ENCODE data around the gene GET4. TPM values are rescaled to one million over a fixed set of nuclear protein-coding genes. Genes with fewer than 3 reads are reported as not detected.

The GET4 gene
- polyA plus RNA-seq, 3 donors, result 20.1 to 36.8 (median 25.5) TPM

DNA sequence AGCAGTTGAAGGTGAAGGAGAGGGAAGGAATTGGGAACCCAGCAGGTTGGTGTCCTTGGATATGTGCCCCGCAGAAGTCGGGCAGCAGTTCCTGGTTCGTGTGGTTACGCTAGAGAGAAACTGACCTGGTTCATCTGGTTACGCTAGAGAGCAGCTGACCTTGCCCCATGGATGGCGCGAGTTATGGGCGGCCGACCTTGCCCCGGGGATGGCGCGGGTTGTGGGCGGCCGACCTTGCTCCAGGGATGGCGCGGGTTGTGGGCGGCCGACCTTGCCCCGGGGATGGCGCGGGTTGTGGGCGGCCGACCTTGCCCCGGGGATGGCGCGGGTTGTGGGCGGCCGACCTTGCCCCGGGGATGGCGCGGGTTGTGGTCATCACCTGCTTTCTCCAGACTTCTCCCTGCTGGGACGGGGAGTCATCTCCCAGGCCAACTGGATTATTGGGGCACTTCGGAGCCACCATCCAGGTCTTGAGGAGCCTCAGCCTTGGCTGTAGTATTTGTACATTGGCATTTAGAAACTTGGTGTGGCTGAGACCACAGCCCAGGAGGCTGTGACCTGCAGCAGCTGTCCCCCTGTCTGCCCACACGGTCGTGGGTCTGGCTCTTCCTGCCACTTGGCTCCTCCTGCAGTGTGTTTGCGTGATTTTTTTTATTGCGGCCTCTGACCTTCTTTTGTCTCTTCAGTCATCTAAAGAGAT, 6.1 kb downstream of the GET4 start:
- Mint-ChIP-seq H3K36me3 (peaks cover 13 to 46% of the 10 kb centered on the region in 2 donors), H3K4me3 (no peak overlapping the region), H3K4me1 (peaks cover 15% of the 10 kb centered on the region), H3K27me3 (ENCODE audit: low read depth in 3 of 3) (no peaks in the 10 kb centered on the region), H3K27ac (no peak overlapping the region), H3K9me3 (peaks cover 0 to 4% (median 0%) of the 10 kb centered on the region in 7 donors)
- Histone ChIP-seq H2AFZ (ENCODE audit: insufficient read depth, low read depth, low read length, poor library complexity, severe bottlenecking) (no peak overlapping the region), H3K36me3 (replicated peaks in 1 of 2; ENCODE audit: control insufficient read depth in 1 of 2, insufficient read depth in 2 of 2, low read length in 2 of 2) (peaks cover 18 to 29% of the 10 kb centered on the region in 2 donors), H3K9ac (ENCODE audit: insufficient read depth, low read length, poor library complexity, severe bottlenecking) (no peak overlapping the region), H3K27ac (ENCODE audit: low read depth in 1 of 2, low read length in 2 of 2) (no peak overlapping the region), H3K9me3 (replicated peaks in 1 of 2; ENCODE audit: control insufficient read depth in 1 of 2, insufficient read depth in 1 of 2, low read length in 2 of 2) (no peaks in the 10 kb centered on the region), H3K79me2 (ENCODE audit: insufficient read depth, low read length) (peaks cover 100% of the 10 kb centered on the region), H3K4me2 (replicated peaks; ENCODE audit: extremely low read depth, low read length, poor library complexity, severe bottlenecking) (no peak overlapping the region), H3K4me3 (replicated peaks in 1 of 3; ENCODE audit: low read depth in 2 of 3, low read length in 3 of 3) (no peak overlapping the region), H3K4me1 (ENCODE audit: control insufficient read depth in 1 of 2, insufficient read depth in 2 of 2, low read length in 2 of 2) (peaks cover 12 to 18% of the 10 kb centered on the region in 2 donors), H4K20me1 (ENCODE audit: insufficient read depth, low read length) (peaks cover 100% of the 10 kb centered on the region), H3K27me3 (ENCODE audit: control insufficient read depth in 2 of 2, insufficient read depth in 2 of 2, low read length in 2 of 2) (no peaks in the 10 kb centered on the region)
- 94% methylated on average over 33 of the region's 37 CpGs for WGBS (ENCODE audit: insufficient coverage)
- intact Hi-C loops (cut with micrococcal nuclease), result loop anchor here in 1 of 2 donors (10.0 kb wide), 1 partner anchor 272 kb away; no protein-coding TSS in a partner anchor
- TF ChIP-seq CTCF (IDR thresholded peaks at IDR 0.05), result no peak
- no peak for DNase-seq

GRCh38 chr7:883055-884021, 7.0 kb downstream of the GET4 start:
- 93% methylated on average over 36 of the region's 50 CpGs for WGBS (ENCODE audit: insufficient coverage)
- no peaks in the 10 kb centered on the region for H3K27me3 Mint-ChIP-seq (ENCODE audit: low read depth in 3 of 3)
- H3K4me1 ChIP-seq (ENCODE audit: control insufficient read depth in 1 of 2, insufficient read depth in 2 of 2, low read length in 2 of 2), result peaks cover 5 to 10% of the 10 kb centered on the region in 2 donors
- H3K27ac Mint-ChIP-seq, result peak overlapping the region in 3 of 7 donors; percentile 2 to 61 (median 16)
- H3K79me2 ChIP-seq (ENCODE audit: insufficient read depth, low read length), result peaks cover 95% of the 10 kb centered on the region
- peaks cover 0 to 4% (median 0%) of the 10 kb centered on the region in 7 donors for H3K9me3 Mint-ChIP-seq
- H3K36me3 ChIP-seq (replicated peaks in 1 of 2; ENCODE audit: control insufficient read depth in 1 of 2, insufficient read depth in 2 of 2, low read length in 2 of 2), result peaks cover 26 to 37% of the 10 kb centered on the region in 2 donors
- H3K27me3 ChIP-seq (ENCODE audit: control insufficient read depth in 2 of 2, insufficient read depth in 2 of 2, low read length in 2 of 2), result no peaks in the 10 kb centered on the region
- no peaks in the 10 kb centered on the region for H3K9me3 ChIP-seq (replicated peaks in 1 of 2; ENCODE audit: control insufficient read depth in 1 of 2, insufficient read depth in 1 of 2, low read length in 2 of 2)
- H3K36me3 Mint-ChIP-seq, result peaks cover 20 to 55% of the 10 kb centered on the region in 2 donors
- no peak for DNase-seq
- no peak overlapping the region for H3K4me2 ChIP-seq (replicated peaks; ENCODE audit: extremely low read depth, low read length, poor library complexity, severe bottlenecking)
- intact Hi-C loops (cut with micrococcal nuclease), result loop anchor here in 1 of 2 donors (10.0 kb wide), 1 partner anchor 271 kb away; no protein-coding TSS in a partner anchor
- H3K9ac ChIP-seq (ENCODE audit: insufficient read depth, low read length, poor library complexity, severe bottlenecking), result no peak overlapping the region
- no peak for TF ChIP-seq CTCF (IDR thresholded peaks at IDR 0.05)
- H3K27ac ChIP-seq (ENCODE audit: low read depth in 1 of 2, low read length in 2 of 2), result no peak overlapping the region
- H2AFZ ChIP-seq (ENCODE audit: insufficient read depth, low read depth, low read length, poor library complexity, severe bottlenecking), result no peak overlapping the region
- H3K4me1 Mint-ChIP-seq, result peaks cover 10% of the 10 kb centered on the region
- H4K20me1 ChIP-seq (ENCODE audit: insufficient read depth, low read length), result peaks cover 100% of the 10 kb centered on the region
- no peak overlapping the region for H3K4me3 Mint-ChIP-seq
- H3K4me3 ChIP-seq (replicated peaks in 1 of 3; ENCODE audit: low read depth in 2 of 3, low read length in 3 of 3), result no peak overlapping the region
